Activated T-cell treated with anti-CD3 and anti-CD28 coated beads for 4 hours (primary cell): ENCODE measurements around the gene TGFB1I1.
A peak's percentile ranks its signal among the peaks of the same experiment; 100 is the strongest.
"Not testable (repeated sequence)": the region's sequence is repeated elsewhere in the genome, so short reads cannot be mapped to it uniquely, and the experiment has no call there.

ENCODE experiments used
- DNase-seq: peaks from one replicate; pipeline ENCODE4 v3.0.0-alpha.2; 2020

Gene TGFB1I1

GRCh38 chr16:31471875-31472708, at the start of gene TGFB1I1:
TSS of gene TGFB1I1 (plus strand) at chr16:31472152. CDS start at chr16:31472189, 37 bp downstream.
- no peak for DNase-seq

- DNase-seq: no peak
Observed at GRCh38 chr16:31423241-31423640, 48.7 kb upstream of the TGFB1I1 start.

- no peak for DNase-seq
Observed at GRCh38 chr16:31423801-31424200, 48.2 kb upstream of the TGFB1I1 start.

GRCh38 chr16:31427441-31428278, 44.3 kb upstream of the TGFB1I1 start:
- peak; percentile 74 for DNase-seq

- no peak for DNase-seq
Observed at GRCh38 chr16:31428279-31428597, 43.7 kb upstream of the TGFB1I1 start, which contains the start of gene COX6A2. TSS of gene COX6A2 (minus strand) at chr16:31428360. CDS start at chr16:31428325, 35 bp downstream.

GRCh38 chr16:31428638-31429247, 43.2 kb upstream of the TGFB1I1 start:
- DNase-seq: no peak

- no peak for DNase-seq
Observed at GRCh38 chr16:31429314-31429713, 42.6 kb upstream of the TGFB1I1 start.

- DNase-seq: no peak
Observed at GRCh38 chr16:31429796-31430195, 42.2 kb upstream of the TGFB1I1 start.

- DNase-seq: no peak
Observed at GRCh38 chr16:31430380-31431052, 41.4 kb upstream of the TGFB1I1 start.

GRCh38 chr16:31435341-31436220, 36.4 kb upstream of the TGFB1I1 start:
- DNase-seq: no peak

- DNase-seq: no peak
Observed at GRCh38 chr16:31436221-31437045, 35.5 kb upstream of the TGFB1I1 start.

- DNase-seq: no peak
Observed at GRCh38 chr16:31438414-31438813, 33.5 kb upstream of the TGFB1I1 start.

GRCh38 chr16:31439023-31439422, 32.9 kb upstream of the TGFB1I1 start:
- not testable (repeated sequence) for DNase-seq

GRCh38 chr16:31439519-31439918, 32.4 kb upstream of the TGFB1I1 start:
- no peak for DNase-seq

GRCh38 chr16:31440516-31441184, 31.3 kb upstream of the TGFB1I1 start:
- no peak for DNase-seq

- DNase-seq: no peak
Observed at GRCh38 chr16:31441956-31442355, 30.0 kb upstream of the TGFB1I1 start.

GRCh38 chr16:31445931-31446330, 26.0 kb upstream of the TGFB1I1 start:
- not testable (repeated sequence) for DNase-seq

- no peak for DNase-seq
Observed at GRCh38 chr16:31451201-31451600, 20.8 kb upstream of the TGFB1I1 start.

GRCh38 chr16:31451681-31452351, 20.1 kb upstream of the TGFB1I1 start:
- no peak for DNase-seq

GRCh38 chr16:31452631-31453106, 19.3 kb upstream of the TGFB1I1 start:
- DNase-seq: no peak
